HuH-7 (cell line): ENCODE measurements around the gene LST1.

Source experiments
- DNase-seq: peaks from one replicate; pipeline ENCODE4 v3.0.0; 2011; ENCODE audit warnings: low spot score

LST1 gene

GRCh38 chr6:31559958-31560696 is 25.9 kb upstream of the LST1 start:
- DNase-seq = no peak

GRCh38 chr6:31560697-31561058 is 25.4 kb upstream of the LST1 start:
- DNase-seq = no peak

- DNase-seq = no peak
Observed at GRCh38 chr6:31567531-31568370, 18.3 kb upstream of the LST1 start.

GRCh38 chr6:31568537-31568961 is 17.5 kb upstream of the LST1 start:
- DNase-seq = no peak

GRCh38 chr6:31569861-31570536 is 16.1 kb upstream of the LST1 start:
- no peak for DNase-seq

GRCh38 chr6:31572041-31572911 is 13.8 kb upstream of the LST1 start, which contains the start of gene LTA:
Gene LTA (plus strand): TSS chr6:31572289. CDS start chr6:31572743, 454 bp downstream.
- no peak for DNase-seq

- DNase-seq = no peak
Observed at GRCh38 chr6:31573239-31574105, 12.6 kb upstream of the LST1 start.

- DNase-seq = no peak
Observed at GRCh38 chr6:31574106-31575061, 11.7 kb upstream of the LST1 start.

- no peak for DNase-seq
Observed at GRCh38 chr6:31575335-31575901, 10.7 kb upstream of the LST1 start, which contains the start of gene TNF. Gene TNF (plus strand): TSS chr6:31575565. CDS start chr6:31575742, 177 bp downstream.

GRCh38 chr6:31575952-31576685 is 10.0 kb upstream of the LST1 start:
- no peak for DNase-seq

- no peak for DNase-seq
Observed at GRCh38 chr6:31576897-31577578, 9.0 kb upstream of the LST1 start.

GRCh38 chr6:31577579-31577966 is 8.5 kb upstream of the LST1 start:
- DNase-seq = no peak

- DNase-seq = no peak
Observed at GRCh38 chr6:31578184-31579118, 7.6 kb upstream of the LST1 start.

GRCh38 chr6:31579119-31579505 is 7.0 kb upstream of the LST1 start:
- DNase-seq = no peak

- DNase-seq = no peak
Observed at GRCh38 chr6:31579546-31580437, 6.3 kb upstream of the LST1 start.

GRCh38 chr6:31580438-31580740 is 5.7 kb upstream of the LST1 start:
- DNase-seq = no peak
